Measurements from ENCODE around the gene PRRC2C. TPM values are rescaled to one million over a fixed set of nuclear protein-coding genes. Genes with fewer than 3 reads are reported as not detected.
A peak's percentile ranks its signal among the peaks of the same experiment; 100 is the strongest.

PRRC2C gene
- total RNA-seq, 1 donor from 2014 or later, result 152 TPM

- Mint-ChIP-seq H3K4me1 (ENCODE audit: unreplicated experiment) (no peaks in the 10 kb centered on the region), H3K36me3 (ENCODE audit: unreplicated experiment) (peaks cover 38% of the 10 kb centered on the region), H3K4me3 (ENCODE audit: unreplicated experiment) (no peak overlapping the region), H3K27me3 (ENCODE audit: unreplicated experiment) (no peaks in the 10 kb centered on the region), H3K27ac (ENCODE audit: unreplicated experiment) (no peak overlapping the region), H3K9me3 (ENCODE audit: unreplicated experiment) (peaks cover 1% of the 10 kb centered on the region)
- DNase-seq (ENCODE audit: extremely low spot score, unreplicated experiment), result no peak
- no peak for TF ChIP-seq CTCF (IDR thresholded peaks at IDR 0.05)
These were observed 78.3 kb downstream of the PRRC2C start for GRCh38 chr1:171563675-171564074.

GRCh38 chr1:171566467-171566866 lies 81.1 kb downstream of the PRRC2C start:
- Mint-ChIP-seq H3K4me1 (ENCODE audit: unreplicated experiment) (no peaks in the 10 kb centered on the region), H3K27me3 (ENCODE audit: unreplicated experiment) (no peaks in the 10 kb centered on the region), H3K27ac (ENCODE audit: unreplicated experiment) (no peak overlapping the region), H3K9me3 (ENCODE audit: unreplicated experiment) (no peaks in the 10 kb centered on the region), H3K4me3 (ENCODE audit: unreplicated experiment) (no peak overlapping the region), H3K36me3 (ENCODE audit: unreplicated experiment) (peaks cover 34% of the 10 kb centered on the region)
- no peak for DNase-seq (ENCODE audit: extremely low spot score, unreplicated experiment)
- TF ChIP-seq CTCF (IDR thresholded peaks at IDR 0.05), result peak; percentile 15

- H3K27ac Mint-ChIP-seq (ENCODE audit: unreplicated experiment), result no peak overlapping the region
- no peaks in the 10 kb centered on the region for H3K27me3 Mint-ChIP-seq (ENCODE audit: unreplicated experiment)
- H3K9me3 Mint-ChIP-seq (ENCODE audit: unreplicated experiment), result no peaks in the 10 kb centered on the region
- DNase-seq (ENCODE audit: extremely low spot score, unreplicated experiment), result no peak
- no peak overlapping the region for H3K4me3 Mint-ChIP-seq (ENCODE audit: unreplicated experiment)
- TF ChIP-seq CTCF (IDR thresholded peaks at IDR 0.05), result no peak
- H3K36me3 Mint-ChIP-seq (ENCODE audit: unreplicated experiment), result peaks cover 51% of the 10 kb centered on the region
- no peaks in the 10 kb centered on the region for H3K4me1 Mint-ChIP-seq (ENCODE audit: unreplicated experiment)
These were observed 85.0 kb downstream of the PRRC2C start for GRCh38 chr1:171570295-171570694.

GRCh38 chr1:171576144-171576543 lies 90.8 kb downstream of the PRRC2C start:
- H3K4me1 Mint-ChIP-seq (ENCODE audit: unreplicated experiment), result no peaks in the 10 kb centered on the region
- H3K4me3 Mint-ChIP-seq (ENCODE audit: unreplicated experiment), result no peak overlapping the region
- no peak overlapping the region for H3K27ac Mint-ChIP-seq (ENCODE audit: unreplicated experiment)

GRCh38 chr1:171581226-171581625 lies 95.9 kb downstream of the PRRC2C start:
- Mint-ChIP-seq H3K36me3 (ENCODE audit: unreplicated experiment) (peaks cover 62% of the 10 kb centered on the region), H3K27me3 (ENCODE audit: unreplicated experiment) (no peaks in the 10 kb centered on the region), H3K27ac (ENCODE audit: unreplicated experiment) (no peak overlapping the region), H3K4me1 (ENCODE audit: unreplicated experiment) (no peaks in the 10 kb centered on the region), H3K4me3 (ENCODE audit: unreplicated experiment) (no peak overlapping the region), H3K9me3 (ENCODE audit: unreplicated experiment) (no peaks in the 10 kb centered on the region)
- no peak for DNase-seq (ENCODE audit: extremely low spot score, unreplicated experiment)
- TF ChIP-seq CTCF (IDR thresholded peaks at IDR 0.05), result no peak

More at GRCh38 chr1:171576144-171576543, 90.8 kb downstream of the PRRC2C start:
- Mint-ChIP-seq H3K9me3 (ENCODE audit: unreplicated experiment) (no peaks in the 10 kb centered on the region), H3K36me3 (ENCODE audit: unreplicated experiment) (peaks cover 64% of the 10 kb centered on the region), H3K27me3 (ENCODE audit: unreplicated experiment) (no peaks in the 10 kb centered on the region)
- TF ChIP-seq CTCF (IDR thresholded peaks at IDR 0.05), result no peak
- DNase-seq (ENCODE audit: extremely low spot score, unreplicated experiment), result no peak

Measured in osteocyte (in vitro differentiated cells).